Measurements from ENCODE around the gene ACMSD.
"Not testable (repeated sequence)": the region's sequence is repeated elsewhere in the genome, so short reads cannot be mapped to it uniquely, and the experiment has no call there.

ACMSD gene

GRCh38 chr2:134819334-134819733 is 19.1 kb upstream of the ACMSD start:
- Histone ChIP-seq H3K27me3 (ENCODE audit: control insufficient read depth, insufficient read depth, low read length) (no peaks in the 10 kb centered on the region), H3K9me3 (ENCODE audit: control insufficient read depth, insufficient read depth, low read length) (no peaks in the 10 kb centered on the region), H3K27ac (ENCODE audit: low read depth, low read length) (peak overlapping the region; percentile 25), H3K4me3 (ENCODE audit: low read depth, low read length) (no peak overlapping the region), H3K4me1 (ENCODE audit: control insufficient read depth, insufficient read depth, low read length) (no peaks in the 10 kb centered on the region), H3K9ac (ENCODE audit: low read depth, low read length) (no peak overlapping the region), H3K36me3 (ENCODE audit: control insufficient read depth, insufficient read depth, low read length) (no peaks in the 10 kb centered on the region)

GRCh38 chr2:134823431-134823830 is 15.0 kb upstream of the ACMSD start:
- Histone ChIP-seq H3K4me1 (ENCODE audit: control insufficient read depth, insufficient read depth, low read length) (no peaks in the 10 kb centered on the region), H3K27me3 (ENCODE audit: control insufficient read depth, insufficient read depth, low read length) (no peaks in the 10 kb centered on the region), H3K36me3 (ENCODE audit: control insufficient read depth, insufficient read depth, low read length) (no peaks in the 10 kb centered on the region), H3K9ac (ENCODE audit: low read depth, low read length) (no peak overlapping the region), H3K4me3 (ENCODE audit: low read depth, low read length) (no peak overlapping the region), H3K27ac (ENCODE audit: low read depth, low read length) (no peak overlapping the region), H3K9me3 (ENCODE audit: control insufficient read depth, insufficient read depth, low read length) (no peaks in the 10 kb centered on the region)

GRCh38 chr2:134823832-134824231 is 14.6 kb upstream of the ACMSD start:
- Histone ChIP-seq H3K4me3 (ENCODE audit: low read depth, low read length) (no peak overlapping the region), H3K9me3 (ENCODE audit: control insufficient read depth, insufficient read depth, low read length) (no peaks in the 10 kb centered on the region), H3K36me3 (ENCODE audit: control insufficient read depth, insufficient read depth, low read length) (no peaks in the 10 kb centered on the region), H3K9ac (ENCODE audit: low read depth, low read length) (no peak overlapping the region), H3K27ac (ENCODE audit: low read depth, low read length) (no peak overlapping the region), H3K27me3 (ENCODE audit: control insufficient read depth, insufficient read depth, low read length) (no peaks in the 10 kb centered on the region), H3K4me1 (ENCODE audit: control insufficient read depth, insufficient read depth, low read length) (no peaks in the 10 kb centered on the region)

- H3K36me3 ChIP-seq (ENCODE audit: control insufficient read depth, insufficient read depth, low read length); H3K27ac ChIP-seq (ENCODE audit: low read depth, low read length); H3K9ac ChIP-seq (ENCODE audit: low read depth, low read length); H3K27me3 ChIP-seq (ENCODE audit: control insufficient read depth, insufficient read depth, low read length); H3K9me3 ChIP-seq (ENCODE audit: control insufficient read depth, insufficient read depth, low read length); H3K4me3 ChIP-seq (ENCODE audit: low read depth, low read length); H3K4me1 ChIP-seq (ENCODE audit: control insufficient read depth, insufficient read depth, low read length): not testable (repeated sequence)
Observed at GRCh38 chr2:134825716-134826115, 12.7 kb upstream of the ACMSD start.

- Histone ChIP-seq H3K4me1 (ENCODE audit: control insufficient read depth, insufficient read depth, low read length) (peaks cover 3% of the 10 kb centered on the region; the same call in 1 of the 2 replicates), H3K27ac (ENCODE audit: low read depth, low read length) (no peak overlapping the region), H3K4me3 (ENCODE audit: low read depth, low read length) (no peak overlapping the region), H3K9me3 (ENCODE audit: control insufficient read depth, insufficient read depth, low read length) (peaks cover 6% of the 10 kb centered on the region), H3K9ac (ENCODE audit: low read depth, low read length) (no peak overlapping the region), H3K36me3 (ENCODE audit: control insufficient read depth, insufficient read depth, low read length) (no peaks in the 10 kb centered on the region), H3K27me3 (ENCODE audit: control insufficient read depth, insufficient read depth, low read length) (no peaks in the 10 kb centered on the region)
Observed at GRCh38 chr2:134835471-134835870, 2.9 kb upstream of the ACMSD start.

GRCh38 chr2:134836986-134837385 is 1.4 kb upstream of the ACMSD start:
- H3K4me1 ChIP-seq (ENCODE audit: control insufficient read depth, insufficient read depth, low read length), result peaks cover 3% of the 10 kb centered on the region; the same call in 1 of the 2 replicates
- H3K9me3 ChIP-seq (ENCODE audit: control insufficient read depth, insufficient read depth, low read length), result peaks cover 6% of the 10 kb centered on the region
- no peak overlapping the region for H3K27ac ChIP-seq (ENCODE audit: low read depth, low read length)
- H3K9ac ChIP-seq (ENCODE audit: low read depth, low read length), result no peak overlapping the region
- no peak overlapping the region for H3K4me3 ChIP-seq (ENCODE audit: low read depth, low read length)
- H3K27me3 ChIP-seq (ENCODE audit: control insufficient read depth, insufficient read depth, low read length), result no peaks in the 10 kb centered on the region
- H3K36me3 ChIP-seq (ENCODE audit: control insufficient read depth, insufficient read depth, low read length), result no peaks in the 10 kb centered on the region

- Histone ChIP-seq H3K27ac (ENCODE audit: low read depth, low read length) (no peak overlapping the region), H3K4me1 (ENCODE audit: control insufficient read depth, insufficient read depth, low read length) (peaks cover 3% of the 10 kb centered on the region; the same call in 1 of the 2 replicates), H3K9ac (ENCODE audit: low read depth, low read length) (no peak overlapping the region), H3K9me3 (ENCODE audit: control insufficient read depth, insufficient read depth, low read length) (peaks cover 6% of the 10 kb centered on the region), H3K27me3 (ENCODE audit: control insufficient read depth, insufficient read depth, low read length) (no peaks in the 10 kb centered on the region), H3K36me3 (ENCODE audit: control insufficient read depth, insufficient read depth, low read length) (no peaks in the 10 kb centered on the region), H3K4me3 (ENCODE audit: low read depth, low read length) (no peak overlapping the region)
Observed at GRCh38 chr2:134839649-134840048, 1.2 kb downstream of the ACMSD start.

GRCh38 chr2:134842930-134843490 is 4.6 kb downstream of the ACMSD start:
- Histone ChIP-seq H3K36me3 (ENCODE audit: control insufficient read depth, insufficient read depth, low read length) (no peaks in the 10 kb centered on the region), H3K9me3 (ENCODE audit: control insufficient read depth, insufficient read depth, low read length) (no peaks in the 10 kb centered on the region), H3K4me3 (ENCODE audit: low read depth, low read length) (no peak overlapping the region), H3K4me1 (ENCODE audit: control insufficient read depth, insufficient read depth, low read length) (peaks cover 3% of the 10 kb centered on the region; the same call in 1 of the 2 replicates), H3K27me3 (ENCODE audit: control insufficient read depth, insufficient read depth, low read length) (no peaks in the 10 kb centered on the region), H3K9ac (ENCODE audit: low read depth, low read length) (no peak overlapping the region), H3K27ac (ENCODE audit: low read depth, low read length) (no peak overlapping the region)

GRCh38 chr2:134843968-134844367 is 5.6 kb downstream of the ACMSD start:
- H3K36me3 ChIP-seq (ENCODE audit: control insufficient read depth, insufficient read depth, low read length), result no peaks in the 10 kb centered on the region
- peaks cover 3% of the 10 kb centered on the region; the same call in 1 of the 2 replicates for H3K4me1 ChIP-seq (ENCODE audit: control insufficient read depth, insufficient read depth, low read length)
- no peaks in the 10 kb centered on the region for H3K27me3 ChIP-seq (ENCODE audit: control insufficient read depth, insufficient read depth, low read length)
- H3K9ac ChIP-seq (ENCODE audit: low read depth, low read length), result no peak overlapping the region
- H3K27ac ChIP-seq (ENCODE audit: low read depth, low read length), result no peak overlapping the region
- H3K9me3 ChIP-seq (ENCODE audit: control insufficient read depth, insufficient read depth, low read length), result no peaks in the 10 kb centered on the region
- no peak overlapping the region for H3K4me3 ChIP-seq (ENCODE audit: low read depth, low read length)

- no peaks in the 10 kb centered on the region for H3K4me1 ChIP-seq (ENCODE audit: control insufficient read depth, insufficient read depth, low read length)
- H3K9ac ChIP-seq (ENCODE audit: low read depth, low read length), result no peak overlapping the region
- no peaks in the 10 kb centered on the region for H3K27me3 ChIP-seq (ENCODE audit: control insufficient read depth, insufficient read depth, low read length)
- H3K4me3 ChIP-seq (ENCODE audit: low read depth, low read length), result no peak overlapping the region
- no peaks in the 10 kb centered on the region for H3K9me3 ChIP-seq (ENCODE audit: control insufficient read depth, insufficient read depth, low read length)
- no peaks in the 10 kb centered on the region for H3K36me3 ChIP-seq (ENCODE audit: control insufficient read depth, insufficient read depth, low read length)
- no peak overlapping the region for H3K27ac ChIP-seq (ENCODE audit: low read depth, low read length)
Observed at GRCh38 chr2:134845028-134845427, 6.6 kb downstream of the ACMSD start.

GRCh38 chr2:134845719-134846118 is 7.3 kb downstream of the ACMSD start:
- no peak overlapping the region for H3K27ac ChIP-seq (ENCODE audit: low read depth, low read length)
- H3K9me3 ChIP-seq (ENCODE audit: control insufficient read depth, insufficient read depth, low read length), result no peaks in the 10 kb centered on the region
- H3K4me3 ChIP-seq (ENCODE audit: low read depth, low read length), result no peak overlapping the region
- H3K27me3 ChIP-seq (ENCODE audit: control insufficient read depth, insufficient read depth, low read length), result no peaks in the 10 kb centered on the region
- no peaks in the 10 kb centered on the region for H3K36me3 ChIP-seq (ENCODE audit: control insufficient read depth, insufficient read depth, low read length)
- no peaks in the 10 kb centered on the region for H3K4me1 ChIP-seq (ENCODE audit: control insufficient read depth, insufficient read depth, low read length)
- H3K9ac ChIP-seq (ENCODE audit: low read depth, low read length), result no peak overlapping the region
